Ovary (tissue), 3 donors: ENCODE measurements around the gene PSG6.

Source experiments
- POLR2A ChIP-seq: fragments of 450-650 bp; IDR thresholded peaks from one replicate; pipeline ENCODE4 v1.6.1; 2017; ENCODE audit warnings: antibody characterized with exemption, mild to moderate bottlenecking, moderate library complexity
- TF ChIP-seq, protein P1 (sequence below), 3 donors: fragments of 450-650 bp in 2 of 3; fragments of 200-600 bp in 1 of 3; IDR thresholded peaks; one replicate each; pipeline versions ENCODE4 v1.5.1 to v1.8.0; 2016 to 2022; ENCODE audit warnings: antibody characterized with exemption in 3 of 3, mild to moderate bottlenecking in 1 of 3
- donor health status: DM: no; HTN: no; CAD: no.

DNA sequence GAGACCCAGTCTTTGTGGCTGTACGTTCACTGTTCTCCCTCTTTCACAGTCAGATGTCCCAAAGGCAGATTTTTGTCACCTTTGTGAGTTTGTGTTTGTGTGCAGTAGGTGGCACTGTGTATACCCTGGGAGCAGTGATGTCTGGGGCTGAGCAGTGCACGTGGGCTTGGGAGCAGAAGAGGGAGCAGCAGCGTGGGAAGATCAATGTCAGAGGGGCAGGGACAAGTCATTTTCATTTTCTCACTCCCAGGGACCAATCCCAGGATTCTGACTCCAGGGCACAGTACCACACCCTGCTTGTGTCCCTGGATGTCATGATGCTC lies 2.0 kb upstream of the PSG6 start:
- TF ChIP-seq, protein P1, sequence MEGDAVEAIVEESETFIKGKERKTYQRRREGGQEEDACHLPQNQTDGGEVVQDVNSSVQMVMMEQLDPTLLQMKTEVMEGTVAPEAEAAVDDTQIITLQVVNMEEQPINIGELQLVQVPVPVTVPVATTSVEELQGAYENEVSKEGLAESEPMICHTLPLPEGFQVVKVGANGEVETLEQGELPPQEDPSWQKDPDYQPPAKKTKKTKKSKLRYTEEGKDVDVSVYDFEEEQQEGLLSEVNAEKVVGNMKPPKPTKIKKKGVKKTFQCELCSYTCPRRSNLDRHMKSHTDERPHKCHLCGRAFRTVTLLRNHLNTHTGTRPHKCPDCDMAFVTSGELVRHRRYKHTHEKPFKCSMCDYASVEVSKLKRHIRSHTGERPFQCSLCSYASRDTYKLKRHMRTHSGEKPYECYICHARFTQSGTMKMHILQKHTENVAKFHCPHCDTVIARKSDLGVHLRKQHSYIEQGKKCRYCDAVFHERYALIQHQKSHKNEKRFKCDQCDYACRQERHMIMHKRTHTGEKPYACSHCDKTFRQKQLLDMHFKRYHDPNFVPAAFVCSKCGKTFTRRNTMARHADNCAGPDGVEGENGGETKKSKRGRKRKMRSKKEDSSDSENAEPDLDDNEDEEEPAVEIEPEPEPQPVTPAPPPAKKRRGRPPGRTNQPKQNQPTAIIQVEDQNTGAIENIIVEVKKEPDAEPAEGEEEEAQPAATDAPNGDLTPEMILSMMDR (IDR thresholded peaks at IDR 0.05), result no peak
- TF ChIP-seq POLR2A, result no peak
